K562 (cell line): ENCODE data around the gene SLC4A2. TPM values are rescaled to one million over a fixed set of nuclear protein-coding genes. Genes with fewer than 3 reads are reported as not detected.

Experiments
- FOXJ2 ChIP-seq: fragments of 200-800 bp; sonication (Bioruptor generic); IDR thresholded peaks from 2 replicates; pipeline ENCODE4 v1.6.1; 2016; ENCODE audit warnings: missing genetic modification characterization, missing compliant biosample characterization
- MCM7 ChIP-seq, 2 experiments: fragments of 450-650 bp; IDR thresholded peaks; 2 replicates each; pipeline ENCODE4 v1.6.1; 2016 to 2018
- MECOM ChIP-seq: fragments of 250-450 bp; sonication (Bioruptor Pico); IDR thresholded peaks from 2 replicates; pipeline ENCODE4 v1.8.0; 2022; ENCODE audit warnings: inconsistent platforms
- POLR2A ChIP-seq: fragments of 450-650 bp; conservative IDR thresholded peaks from 2 replicates; pipeline ENCODE4 v1.6.1; 2016
- POLR2AphosphoS2 ChIP-seq: IDR thresholded peaks from 2 replicates; pipeline ENCODE4 v1.6.1; 2012; ENCODE audit warnings: low read length, improper control_type of control experiment
- TCF7L2 ChIP-seq: fragments of 150-350 bp; IDR thresholded peaks from 2 replicates; pipeline ENCODE4 v1.6.1; 2016; ENCODE audit warnings: low read depth, mild to moderate bottlenecking, low read length, moderate library complexity
- ZNF184 ChIP-seq: sonication (generic); formaldehyde crosslinking; IDR thresholded peaks from 2 replicates; pipeline ENCODE4 v1.5.0; 2020; ENCODE audit warnings: missing genetic modification reagents
- ZNF584 ChIP-seq: fragments of 200-800 bp; sonication (Bioruptor generic); IDR thresholded peaks from 2 replicates; pipeline ENCODE4 v1.6.1; 2016; ENCODE audit warnings: low read depth, mild to moderate bottlenecking, missing genetic modification characterization, missing compliant biosample characterization
- polyA plus RNA-seq, 8 experiments: library from polyadenylated mRNA; depleted of rRNA in 4 of 8; stranded (reverse) in 5 of 8; unstranded in 3 of 8; fragments of >200 nt; fragmentation: Nextera tagmentation in 2 of 8; fragmentation: Illumina TruSeq in 1 of 8; extraction: Ambion mirVana in 2 of 8; extraction: Trizol in 1 of 8; gene quantifications; 2 replicates each; pipeline versions ENCODE4 v1.2.1 to v1.2.3, GENCODE V29; 2011 to 2014; ENCODE audit warnings: inconsistent platforms in 1 of 8, missing spikeins in 1 of 8
- total RNA-seq, 7 experiments: library from RNA; depleted of rRNA in 6 of 7; stranded (reverse); fragments of >200 nt in 6 of 7; fragmentation: Illumina TruSeq in 2 of 7; extraction: Trizol in 2 of 7; gene quantifications; 2 replicates each; pipeline versions ENCODE4 v1.2.1 to v1.2.3, GENCODE V29; 2011 to 2021; ENCODE audit warnings: low replicate concordance in 1 of 7
- TF ChIP-seq, protein P1 (sequence below): fragments of 450-650 bp; IDR thresholded peaks from 2 replicates; pipeline ENCODE4 v1.6.1; 2016; ENCODE audit warnings: borderline replicate concordance
- TF ChIP-seq, protein P2 (sequence below): fragments of 250-450 bp; sonication (Bioruptor Pico); IDR thresholded peaks from 2 replicates; pipeline ENCODE4 v1.8.0; 2022; ENCODE audit warnings: inconsistent platforms, mild to moderate bottlenecking, moderate library complexity, borderline replicate concordance
- TF ChIP-seq, protein P3 (sequence below): fragments of 450-650 bp; IDR thresholded peaks from 2 replicates; pipeline ENCODE4 v1.7.1; 2018; ENCODE audit warnings: mild to moderate bottlenecking, low read depth; ENCODE audit not compliant: partially characterized antibody

The SLC4A2 gene
- total and polyA plus RNA-seq, 9 of the 15 experiments (the other 6 are each of a cell fraction or from before 2014, with no cell fraction given): 11.4 to 375 (median 130) TPM

DNA sequence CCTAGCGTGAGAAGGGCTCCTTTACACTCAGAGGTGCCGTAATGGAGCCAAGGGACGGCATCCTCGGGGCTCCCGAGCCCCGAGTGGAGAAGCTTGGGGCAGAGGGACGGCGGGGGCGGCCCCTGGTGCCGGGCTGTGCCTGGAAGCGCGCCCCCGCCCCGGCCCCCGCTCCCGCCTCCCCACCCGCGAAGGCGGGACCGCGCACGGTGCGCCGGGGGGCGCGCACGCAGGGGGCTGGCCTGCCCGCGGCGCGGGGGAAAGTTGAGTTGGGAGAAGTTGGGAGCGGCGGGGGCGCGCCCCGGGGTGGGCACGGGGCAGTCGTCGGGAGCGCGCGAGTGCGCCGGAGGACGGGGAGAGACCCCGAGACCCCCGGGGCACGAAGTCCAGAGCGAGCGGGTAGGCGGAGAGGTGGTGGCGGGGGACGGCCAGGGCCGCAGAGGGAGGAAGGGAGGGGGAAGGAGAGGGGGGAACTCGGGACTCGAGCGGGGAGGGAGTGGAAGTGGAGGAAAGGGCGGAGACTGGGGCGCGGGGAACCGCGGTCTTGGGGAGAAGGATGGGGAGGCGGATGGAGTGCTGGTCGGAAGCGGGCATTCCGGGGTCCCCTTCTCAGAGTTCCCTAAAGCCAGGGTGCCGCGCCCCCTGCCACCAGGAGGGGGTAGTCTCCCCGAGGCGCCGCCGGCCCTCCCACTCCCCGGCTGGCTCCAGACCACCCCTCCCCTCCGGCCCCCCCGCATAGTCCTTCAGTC lies at the start of gene SLC4A2 (continued):
- TF ChIP-seq, protein P1, sequence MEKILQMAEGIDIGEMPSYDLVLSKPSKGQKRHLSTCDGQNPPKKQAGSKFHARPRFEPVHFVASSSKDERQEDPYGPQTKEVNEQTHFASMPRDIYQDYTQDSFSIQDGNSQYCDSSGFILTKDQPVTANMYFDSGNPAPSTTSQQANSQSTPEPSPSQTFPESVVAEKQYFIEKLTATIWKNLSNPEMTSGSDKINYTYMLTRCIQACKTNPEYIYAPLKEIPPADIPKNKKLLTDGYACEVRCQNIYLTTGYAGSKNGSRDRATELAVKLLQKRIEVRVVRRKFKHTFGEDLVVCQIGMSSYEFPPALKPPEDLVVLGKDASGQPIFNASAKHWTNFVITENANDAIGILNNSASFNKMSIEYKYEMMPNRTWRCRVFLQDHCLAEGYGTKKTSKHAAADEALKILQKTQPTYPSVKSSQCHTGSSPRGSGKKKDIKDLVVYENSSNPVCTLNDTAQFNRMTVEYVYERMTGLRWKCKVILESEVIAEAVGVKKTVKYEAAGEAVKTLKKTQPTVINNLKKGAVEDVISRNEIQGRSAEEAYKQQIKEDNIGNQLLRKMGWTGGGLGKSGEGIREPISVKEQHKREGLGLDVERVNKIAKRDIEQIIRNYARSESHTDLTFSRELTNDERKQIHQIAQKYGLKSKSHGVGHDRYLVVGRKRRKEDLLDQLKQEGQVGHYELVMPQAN: peak; percentile 46; the same call in 1 of the 2 replicates
- TF ChIP-seq FOXJ2 (peak; percentile 89), POLR2AphosphoS2 (peak; percentile 68; the same call in 1 of the 2 replicates), TCF7L2 (no peak), MECOM (no peak), ZNF184 (CRISPR knock-in tag) (no peak), POLR2A (peak; percentile 77), ZNF584 (peak; percentile 98), MCM7 (IDR thresholded peaks at IDR 0.05) (no peak)
- TF ChIP-seq, protein P2, sequence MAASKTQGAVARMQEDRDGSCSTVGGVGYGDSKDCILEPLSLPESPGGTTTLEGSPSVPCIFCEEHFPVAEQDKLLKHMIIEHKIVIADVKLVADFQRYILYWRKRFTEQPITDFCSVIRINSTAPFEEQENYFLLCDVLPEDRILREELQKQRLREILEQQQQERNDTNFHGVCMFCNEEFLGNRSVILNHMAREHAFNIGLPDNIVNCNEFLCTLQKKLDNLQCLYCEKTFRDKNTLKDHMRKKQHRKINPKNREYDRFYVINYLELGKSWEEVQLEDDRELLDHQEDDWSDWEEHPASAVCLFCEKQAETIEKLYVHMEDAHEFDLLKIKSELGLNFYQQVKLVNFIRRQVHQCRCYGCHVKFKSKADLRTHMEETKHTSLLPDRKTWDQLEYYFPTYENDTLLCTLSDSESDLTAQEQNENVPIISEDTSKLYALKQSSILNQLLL: no peak
- TF ChIP-seq, protein P3, sequence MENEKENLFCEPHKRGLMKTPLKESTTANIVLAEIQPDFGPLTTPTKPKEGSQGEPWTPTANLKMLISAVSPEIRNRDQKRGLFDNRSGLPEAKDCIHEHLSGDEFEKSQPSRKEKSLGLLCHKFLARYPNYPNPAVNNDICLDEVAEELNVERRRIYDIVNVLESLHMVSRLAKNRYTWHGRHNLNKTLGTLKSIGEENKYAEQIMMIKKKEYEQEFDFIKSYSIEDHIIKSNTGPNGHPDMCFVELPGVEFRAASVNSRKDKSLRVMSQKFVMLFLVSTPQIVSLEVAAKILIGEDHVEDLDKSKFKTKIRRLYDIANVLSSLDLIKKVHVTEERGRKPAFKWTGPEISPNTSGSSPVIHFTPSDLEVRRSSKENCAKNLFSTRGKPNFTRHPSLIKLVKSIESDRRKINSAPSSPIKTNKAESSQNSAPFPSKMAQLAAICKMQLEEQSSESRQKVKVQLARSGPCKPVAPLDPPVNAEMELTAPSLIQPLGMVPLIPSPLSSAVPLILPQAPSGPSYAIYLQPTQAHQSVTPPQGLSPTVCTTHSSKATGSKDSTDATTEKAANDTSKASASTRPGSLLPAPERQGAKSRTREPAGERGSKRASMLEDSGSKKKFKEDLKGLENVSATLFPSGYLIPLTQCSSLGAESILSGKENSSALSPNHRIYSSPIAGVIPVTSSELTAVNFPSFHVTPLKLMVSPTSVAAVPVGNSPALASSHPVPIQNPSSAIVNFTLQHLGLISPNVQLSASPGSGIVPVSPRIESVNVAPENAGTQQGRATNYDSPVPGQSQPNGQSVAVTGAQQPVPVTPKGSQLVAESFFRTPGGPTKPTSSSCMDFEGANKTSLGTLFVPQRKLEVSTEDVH: no peak
- TF ChIP-seq, all 486 proteins: peak for 102
